Measurements from ENCODE around the gene COL4A1.

Gene COL4A1

DNA sequence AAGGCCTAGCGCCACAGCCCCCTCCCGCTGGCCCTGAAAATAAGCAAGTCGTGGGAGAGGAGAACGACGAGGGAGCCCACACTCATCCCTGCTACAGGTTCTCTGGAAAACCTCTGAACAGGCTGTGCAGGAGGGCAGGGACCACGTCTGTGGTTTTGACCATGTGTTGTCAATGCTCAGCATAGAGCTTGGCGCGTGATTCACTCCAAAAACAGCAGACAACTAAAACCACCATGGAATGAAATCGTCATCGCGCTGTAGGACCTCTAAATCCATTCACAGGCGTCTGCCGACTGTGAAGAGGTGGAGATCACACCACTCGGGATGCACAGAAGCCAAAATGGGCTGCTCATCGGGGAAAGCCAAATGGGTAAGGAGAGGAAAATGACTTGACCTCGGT is 121.3 kb downstream of the COL4A1 start:
- no peak for DNase-seq

DNA sequence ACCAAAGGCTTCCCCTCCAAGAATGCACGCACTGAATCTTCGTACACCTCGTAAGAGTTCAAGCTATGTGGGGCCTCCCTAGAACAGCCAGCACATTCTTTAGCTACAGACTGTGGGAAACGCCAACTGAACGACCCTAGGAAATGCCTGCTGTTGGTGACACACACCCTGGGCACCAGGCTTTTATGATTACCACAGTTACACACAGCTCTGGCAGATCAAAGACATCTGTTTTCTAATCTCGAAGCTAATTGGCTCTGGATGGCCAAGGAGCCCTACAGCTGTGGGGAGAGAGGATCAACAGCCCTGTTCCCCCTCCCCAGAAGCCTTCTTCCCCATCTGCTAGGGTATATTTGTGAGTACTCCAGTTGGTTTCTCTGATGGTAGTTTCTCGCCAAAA is 123.0 kb downstream of the COL4A1 start:
- no peak for DNase-seq

DNA sequence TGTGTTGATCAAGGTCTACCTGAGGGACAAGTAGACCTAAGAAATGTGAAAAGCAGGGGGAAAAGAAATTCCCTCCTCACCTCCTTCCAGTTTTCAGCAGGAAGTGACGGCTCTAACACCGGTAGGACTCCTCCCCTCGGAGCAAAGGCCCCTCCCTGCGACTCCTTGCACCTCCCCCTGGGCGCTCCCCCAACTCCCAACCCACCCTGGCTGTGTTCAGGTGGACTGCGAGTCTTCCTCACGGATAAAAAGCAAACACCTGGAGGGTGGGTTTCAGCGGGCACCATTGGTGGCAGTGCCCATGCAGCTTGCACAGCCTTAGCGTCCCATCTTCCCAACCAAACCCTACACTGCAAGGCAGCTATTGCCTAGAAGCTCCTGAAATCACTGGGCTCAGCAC is 124.5 kb downstream of the COL4A1 start:
- no peak for DNase-seq

DNA sequence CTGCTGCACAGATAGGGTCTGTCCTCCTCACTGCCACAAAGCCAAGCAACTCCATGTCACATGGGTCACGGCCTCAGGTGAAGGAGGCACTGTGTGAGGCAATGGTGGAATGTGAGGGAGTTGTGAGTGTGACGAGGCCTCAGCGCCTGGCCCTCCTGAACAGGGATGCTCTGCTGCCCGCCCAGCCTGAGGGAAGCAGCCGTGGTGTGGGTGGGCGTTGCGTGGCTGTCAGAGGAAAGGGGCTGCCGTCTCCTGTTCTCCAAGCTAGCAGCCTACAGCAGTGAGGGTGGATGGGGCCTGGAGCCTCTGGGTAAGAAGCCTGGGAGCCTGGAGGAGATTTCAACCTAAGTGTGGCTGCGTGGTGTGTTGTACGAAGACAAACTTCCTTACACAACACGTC is 125.0 kb downstream of the COL4A1 start:
- DNase-seq: no peak

- DNase-seq: no peak
Measured at GRCh38 chr13:110179857-110180147, 127.2 kb downstream of the COL4A1 start.

- no peak for DNase-seq
Measured at GRCh38 chr13:110179116-110179856, 127.7 kb downstream of the COL4A1 start.

DNA sequence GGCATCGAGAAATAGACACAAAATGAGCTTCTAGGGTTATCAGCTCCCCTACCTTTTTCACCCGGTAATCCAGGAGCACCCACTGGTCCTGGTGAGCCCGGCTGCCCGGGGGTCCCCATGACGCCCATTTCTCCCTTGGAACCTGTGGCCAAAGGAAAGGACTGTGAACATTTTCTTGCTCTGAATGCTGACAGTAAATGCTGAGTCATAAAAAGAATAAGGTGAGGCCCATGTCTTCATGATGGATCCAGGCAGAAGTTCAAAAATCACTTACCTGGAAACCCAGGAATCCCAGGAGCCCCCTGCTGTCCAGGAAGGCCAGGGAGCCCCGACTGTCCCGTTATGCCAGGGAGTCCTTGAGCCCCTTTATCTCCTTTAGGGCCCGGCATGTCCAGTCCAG is 129.2 kb downstream of the COL4A1 start:
- no peak for DNase-seq

DNA sequence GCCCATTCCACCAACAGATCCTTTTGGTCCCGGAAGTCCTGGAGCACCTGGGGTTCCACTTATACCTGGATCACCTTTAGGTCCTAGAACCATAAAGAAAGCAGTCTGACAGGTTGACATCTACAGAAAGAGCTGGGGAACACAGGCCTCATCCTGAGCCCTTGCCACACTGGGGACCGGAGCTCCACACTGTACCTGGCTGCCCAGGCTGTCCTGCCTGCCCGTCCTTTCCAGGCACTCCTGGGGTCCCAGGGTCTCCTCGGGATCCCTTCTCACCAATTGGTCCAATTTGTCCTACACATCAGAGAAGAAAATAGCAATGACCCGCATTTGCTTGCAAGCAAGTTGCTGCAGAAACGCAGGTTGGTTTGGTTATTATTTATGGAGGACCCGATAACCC is 130.5 kb downstream of the COL4A1 start:
- DNase-seq: no peak

DNA sequence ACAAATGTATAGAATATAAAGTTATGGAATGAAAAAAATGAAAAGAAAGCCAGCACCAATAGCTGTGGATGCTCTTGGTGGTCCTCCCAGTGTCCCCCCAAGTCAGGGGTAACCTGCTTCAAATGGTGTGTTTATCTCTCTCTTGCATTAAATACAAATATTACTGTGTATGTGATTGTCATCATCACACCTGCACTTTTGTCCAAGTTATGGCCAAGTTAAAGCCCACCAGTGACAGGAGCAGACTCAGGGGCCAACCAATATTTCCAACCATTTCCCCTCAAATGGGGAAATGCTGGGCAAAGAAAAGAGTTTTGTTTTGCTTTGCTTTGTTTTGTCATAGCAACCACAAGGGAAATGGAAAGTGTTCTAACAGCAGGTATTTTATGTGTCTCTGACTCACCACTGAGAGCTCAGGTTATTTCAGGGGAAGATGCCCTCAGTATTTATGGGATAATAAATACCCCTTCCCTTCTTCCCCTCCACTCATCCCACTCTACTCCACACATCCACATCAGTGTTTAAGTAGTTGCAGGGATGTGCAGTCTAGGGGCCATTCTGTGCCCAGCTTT is 133.6 kb downstream of the COL4A1 start:
- DNase-seq: no peak

DNA sequence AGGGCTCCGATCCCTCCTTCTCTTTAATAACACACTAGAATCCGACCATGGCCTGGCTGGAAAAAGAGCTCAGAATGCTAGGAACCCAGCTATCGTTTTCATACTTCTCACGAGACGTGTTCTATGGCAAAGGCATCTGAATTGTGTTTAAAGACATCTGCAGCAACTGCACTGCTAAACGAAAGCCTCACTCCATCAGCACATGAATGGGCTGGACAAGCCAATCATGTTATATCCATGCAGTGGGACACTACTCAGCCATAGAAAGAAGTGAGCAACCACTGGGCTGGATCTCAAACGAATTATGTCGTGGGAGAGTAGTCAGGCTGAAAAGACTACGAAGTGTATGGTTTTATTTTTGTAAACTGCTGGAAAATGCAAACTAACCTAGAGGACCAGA is 136.1 kb downstream of the COL4A1 start:
- no peak for DNase-seq

- DNase-seq: no peak
Measured at GRCh38 chr13:110170020-110170790, 136.8 kb downstream of the COL4A1 start.

GRCh38 chr13:110168999-110169933 is 137.7 kb downstream of the COL4A1 start:
- no peak for DNase-seq

- DNase-seq: no peak
Measured at GRCh38 chr13:110166598-110166997, 140.4 kb downstream of the COL4A1 start.

DNA sequence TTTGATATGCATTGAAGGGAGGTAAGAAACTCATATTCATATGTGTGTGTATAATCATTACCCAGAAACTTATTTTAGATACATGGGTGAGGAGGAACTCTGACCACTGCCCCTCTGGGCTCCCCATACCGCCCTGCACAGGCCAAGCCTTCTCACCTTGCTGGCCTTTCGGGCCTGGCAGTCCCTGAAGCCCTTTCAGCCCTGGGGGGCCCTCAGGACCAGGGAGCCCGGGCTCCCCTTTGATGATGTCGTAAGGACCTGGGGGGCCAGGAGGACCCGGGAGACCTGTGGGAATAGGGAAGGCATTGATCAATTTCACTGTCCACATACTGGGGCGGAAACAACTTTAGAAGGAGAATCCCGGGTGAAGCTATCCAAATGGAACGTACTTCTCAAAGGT is 142.3 kb downstream of the COL4A1 start:
- no peak for DNase-seq

DNA sequence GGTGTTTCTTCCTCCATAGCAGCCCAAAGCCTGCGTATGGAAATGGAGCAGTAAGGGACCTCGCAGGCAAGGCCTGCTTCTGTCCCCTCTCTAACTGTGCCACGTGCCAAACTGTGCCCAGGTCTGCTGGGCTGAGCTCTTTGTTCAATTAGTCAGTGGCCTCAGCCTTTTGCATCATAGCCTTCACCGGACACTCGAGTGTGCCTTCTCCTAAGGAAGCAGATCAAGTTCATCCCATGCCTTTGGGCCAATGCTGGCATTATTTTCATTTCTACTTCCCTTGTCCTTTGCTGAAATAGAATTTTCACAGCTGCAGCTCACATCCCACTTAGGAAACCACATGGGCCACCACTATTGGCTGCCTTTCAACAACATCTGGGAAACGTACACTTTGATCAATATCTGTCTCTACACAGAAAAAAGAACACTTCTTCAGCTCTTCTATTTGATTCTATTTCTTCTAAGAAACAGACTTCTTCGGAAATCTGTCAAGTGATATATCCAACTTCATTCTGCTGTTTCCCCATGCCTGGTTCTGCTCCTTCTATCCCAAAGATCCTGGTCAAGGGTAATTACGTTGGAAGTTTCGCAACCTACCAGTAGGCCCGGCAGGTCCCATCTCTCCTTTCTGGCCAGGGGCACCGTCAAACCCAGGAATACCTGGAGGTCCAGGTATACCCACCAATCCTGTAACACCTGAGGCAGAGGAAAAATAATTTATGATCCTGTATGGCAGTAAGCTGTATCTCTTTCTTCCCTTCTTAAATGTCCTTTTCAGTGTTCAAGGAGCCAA is 143.9 kb downstream of the COL4A1 start:
- no peak for DNase-seq

DNA sequence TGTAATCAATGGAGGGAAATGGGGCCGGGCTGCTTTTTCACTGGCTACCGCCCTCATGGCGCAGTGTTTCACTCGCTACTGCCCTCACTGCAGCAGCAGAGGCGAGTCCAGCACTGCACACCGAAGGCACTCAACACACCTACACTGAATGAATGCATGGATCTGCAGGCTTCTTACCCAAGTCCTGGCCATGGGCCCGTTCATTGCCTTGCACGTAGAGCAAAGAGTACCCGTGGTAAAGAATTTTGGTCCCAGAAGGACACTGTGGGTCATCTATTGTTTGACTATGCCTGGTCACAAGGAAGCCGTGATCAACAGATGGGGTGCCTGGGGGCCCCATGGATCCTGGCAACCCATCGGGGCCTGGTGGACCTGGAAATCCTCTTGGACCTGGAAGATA is 144.9 kb downstream of the COL4A1 start:
- DNase-seq: no peak

DNA sequence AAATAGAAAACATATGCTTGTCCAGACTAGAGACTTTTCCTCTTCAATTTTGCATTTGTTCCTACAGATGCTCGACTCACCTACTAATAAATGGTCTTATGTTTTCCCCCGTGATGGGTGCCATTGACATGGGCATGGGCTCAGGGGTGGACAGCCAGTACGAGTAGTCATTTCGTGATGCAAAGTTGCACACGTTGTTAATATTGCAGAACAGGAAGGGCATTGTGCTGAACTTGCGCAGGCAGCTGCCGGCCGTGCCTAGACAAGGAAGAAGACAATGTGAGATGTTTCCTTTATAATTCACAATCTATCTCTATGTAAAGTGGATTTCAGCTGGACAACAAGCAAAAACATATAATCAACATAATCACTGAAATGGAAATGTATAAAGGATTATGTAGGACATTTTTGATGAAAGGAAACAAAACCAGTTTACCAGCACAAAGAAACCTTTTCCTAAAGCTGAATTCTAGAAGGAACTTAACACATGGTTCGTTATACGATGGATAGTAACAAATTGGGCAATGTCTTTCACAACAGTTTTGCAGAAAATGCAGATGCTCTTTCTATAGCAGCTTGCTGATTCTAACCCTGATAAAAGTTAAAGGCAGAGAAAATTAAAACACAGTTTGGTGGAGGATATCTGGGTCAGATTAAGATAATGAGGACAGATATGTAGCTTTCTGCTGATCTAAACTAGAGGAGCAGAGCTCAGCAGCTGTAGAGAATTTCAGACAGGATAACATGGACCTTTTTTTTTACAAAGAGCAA is 145.7 kb downstream of the COL4A1 start:
- DNase-seq: no peak

GRCh38 chr13:110158226-110158625 is 148.7 kb downstream of the COL4A1 start:
- no peak for DNase-seq

- DNase-seq: no peak
Measured at GRCh38 chr13:110157718-110158117, 149.2 kb downstream of the COL4A1 start.

GRCh38 chr13:110156301-110157049 is 150.5 kb downstream of the COL4A1 start:
- DNase-seq: no peak

DNA sequence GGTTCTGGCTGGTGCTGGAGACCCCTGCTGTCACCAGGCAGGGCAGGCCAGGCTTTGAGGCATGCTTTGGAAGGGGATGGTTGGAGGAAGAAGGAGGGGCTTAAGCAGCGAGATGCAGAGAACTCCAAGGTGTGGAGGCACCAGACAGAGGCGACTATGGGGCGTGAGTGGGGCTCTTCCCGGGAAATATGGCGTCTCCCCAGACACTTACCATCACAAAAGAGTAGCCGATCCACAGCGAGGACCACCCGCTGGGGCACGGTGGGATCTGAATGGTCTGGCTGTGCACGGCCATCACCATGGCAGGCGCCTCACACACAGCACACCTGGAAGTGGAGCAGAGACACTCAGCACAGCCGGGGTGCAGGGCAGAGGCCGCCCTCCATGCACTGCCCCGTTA is 151.9 kb downstream of the COL4A1 start:
- no peak for DNase-seq
